ENCODE results near the gene SLC12A8. TPM values are rescaled to one million over a fixed set of nuclear protein-coding genes. Genes with fewer than 3 reads are reported as not detected.

The SLC12A8 gene
- total RNA-seq, 1 experiment from 2014 or later: 7.1 TPM

GRCh38 chr3:125165948-125166553 lies 46.5 kb downstream of the SLC12A8 start:
- Histone ChIP-seq H3K36me3 (ENCODE audit: insufficient read depth, low read length, poor library complexity, severe bottlenecking) (no peaks in the 10 kb centered on the region), H3K27me3 (replicated peaks; ENCODE audit: insufficient read depth, low read depth, low read length, poor library complexity) (no peaks in the 10 kb centered on the region), H3K4me1 (ENCODE audit: insufficient read depth, low read length, poor library complexity, severe bottlenecking) (no peaks in the 10 kb centered on the region), H3K27ac (ENCODE audit: low read depth, low read length, poor library complexity, severe bottlenecking) (no peak overlapping the region), H3K9me3 (ENCODE audit: low read depth, low read length, poor library complexity, severe bottlenecking) (no peaks in the 10 kb centered on the region), H3K4me3 (ENCODE audit: low read depth, low read length, poor library complexity, severe bottlenecking) (no peak overlapping the region)
- BruUV-seq (replicated peaks): no TSS peak
- POLR2A ChIA-PET (ENCODE audit: low non-redundant PET): no interaction called here
- no peak for DNase-seq (ENCODE audit: low spot score)
- intact Hi-C loops (cut with micrococcal nuclease; ENCODE audit: unreplicated experiment): no loop called here
- TF ChIP-seq EZH2 (IDR thresholded peaks at IDR 0.05; ENCODE audit: borderline replicate concordance, low read depth, low read length, poor library complexity, severe bottlenecking) (no peak), CTCF (conservative IDR thresholded peaks at IDR 0.05; ENCODE audit: low read depth, low read length) (no peak)
- CTCF ChIA-PET: no interaction called here

GRCh38 chr3:125165189-125165947 lies 47.2 kb downstream of the SLC12A8 start:
- TF ChIP-seq CTCF (conservative IDR thresholded peaks at IDR 0.05; ENCODE audit: low read depth, low read length) (peak; percentile 48), EZH2 (IDR thresholded peaks at IDR 0.05; ENCODE audit: borderline replicate concordance, low read depth, low read length, poor library complexity, severe bottlenecking) (no peak)
- ChIA-PET CTCF (no interaction called here), POLR2A (ENCODE audit: low non-redundant PET) (no interaction called here)
- H3K4me1 ChIP-seq (ENCODE audit: insufficient read depth, low read length, poor library complexity, severe bottlenecking): no peaks in the 10 kb centered on the region
- H3K9me3 ChIP-seq (ENCODE audit: low read depth, low read length, poor library complexity, severe bottlenecking): no peaks in the 10 kb centered on the region
- BruUV-seq (replicated peaks): no TSS peak
- intact Hi-C loops (cut with micrococcal nuclease; ENCODE audit: unreplicated experiment): no loop called here
- DNase-seq (ENCODE audit: low spot score): peak; percentile 22
- no peaks in the 10 kb centered on the region for H3K36me3 ChIP-seq (ENCODE audit: insufficient read depth, low read length, poor library complexity, severe bottlenecking)
- H3K4me3 ChIP-seq (ENCODE audit: low read depth, low read length, poor library complexity, severe bottlenecking): no peak overlapping the region
- no peak overlapping the region for H3K27ac ChIP-seq (ENCODE audit: low read depth, low read length, poor library complexity, severe bottlenecking)
- no peaks in the 10 kb centered on the region for H3K27me3 ChIP-seq (replicated peaks; ENCODE audit: insufficient read depth, low read depth, low read length, poor library complexity)

GRCh38 chr3:125163739-125164601 lies 48.6 kb downstream of the SLC12A8 start:
- no peaks in the 10 kb centered on the region for H3K9me3 ChIP-seq (ENCODE audit: low read depth, low read length, poor library complexity, severe bottlenecking)
- TF ChIP-seq EZH2 (IDR thresholded peaks at IDR 0.05; ENCODE audit: borderline replicate concordance, low read depth, low read length, poor library complexity, severe bottlenecking): no peak
- no peak for TF ChIP-seq CTCF (conservative IDR thresholded peaks at IDR 0.05; ENCODE audit: low read depth, low read length)
- no TSS peak for BruUV-seq (replicated peaks)
- H3K27ac ChIP-seq (ENCODE audit: low read depth, low read length, poor library complexity, severe bottlenecking): no peak overlapping the region
- intact Hi-C loops (cut with micrococcal nuclease; ENCODE audit: unreplicated experiment): no loop called here
- no peaks in the 10 kb centered on the region for H3K4me1 ChIP-seq (ENCODE audit: insufficient read depth, low read length, poor library complexity, severe bottlenecking)
- ChIA-PET CTCF (no interaction called here), POLR2A (ENCODE audit: low non-redundant PET) (no interaction called here)
- no peaks in the 10 kb centered on the region for H3K27me3 ChIP-seq (replicated peaks; ENCODE audit: insufficient read depth, low read depth, low read length, poor library complexity)
- DNase-seq (ENCODE audit: low spot score): no peak
- H3K4me3 ChIP-seq (ENCODE audit: low read depth, low read length, poor library complexity, severe bottlenecking): no peak overlapping the region
- no peaks in the 10 kb centered on the region for H3K36me3 ChIP-seq (ENCODE audit: insufficient read depth, low read length, poor library complexity, severe bottlenecking)
